GF-D8 (cell line): ENCODE measurements around the gene SPP1.

ENCODE experiments used
- DNase-seq: peaks from one replicate; lab custom pipeline; 2025; lab: John Stamatoyannopoulos, UW

The SPP1 gene

GRCh38 chr4:87956501-87956900 lies 19.0 kb upstream of the SPP1 start:
- DNase-seq: no peak

DNA sequence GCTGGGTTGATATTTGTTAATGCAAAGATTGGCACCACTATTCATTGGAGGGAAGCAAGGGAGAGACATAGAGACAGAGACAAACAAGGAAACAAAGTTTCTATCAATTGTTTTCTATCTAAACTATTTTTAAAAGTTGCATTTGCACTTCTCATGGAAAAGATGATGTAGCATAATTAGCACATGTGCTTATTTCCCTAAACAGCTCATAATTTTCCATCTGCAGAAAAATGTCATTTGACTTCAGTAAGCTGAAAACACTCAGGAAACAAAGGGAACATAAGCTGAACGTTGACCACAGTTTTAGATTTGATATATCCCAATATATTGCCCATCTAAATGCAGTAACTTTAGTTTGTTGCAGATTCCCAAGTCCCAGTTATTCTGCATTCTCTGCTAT lies 18.5 kb upstream of the SPP1 start:
- DNase-seq: no peak

DNA sequence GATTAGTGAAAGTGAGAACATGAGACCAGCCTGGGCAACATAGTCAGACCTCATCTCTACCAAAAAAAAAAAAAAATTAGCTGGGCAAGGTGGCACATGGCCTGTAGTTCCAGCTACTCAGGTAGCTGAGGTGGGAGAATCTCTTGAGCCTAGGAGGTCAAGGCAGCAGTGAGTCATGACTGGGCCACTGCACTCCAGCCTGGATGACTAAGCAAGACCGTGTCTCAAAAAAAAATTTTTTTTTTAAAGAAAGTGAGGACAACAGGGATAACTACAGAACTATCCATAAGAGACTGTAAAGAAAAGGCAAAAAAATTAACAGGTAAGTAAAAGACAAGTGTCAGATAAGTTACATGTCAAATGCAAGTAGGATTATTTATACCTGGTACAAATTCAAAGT lies 13.5 kb upstream of the SPP1 start:
- no peak for DNase-seq

- DNase-seq: no peak
These were observed 12.9 kb upstream of the SPP1 start for GRCh38 chr4:87962398-87963146.

DNA sequence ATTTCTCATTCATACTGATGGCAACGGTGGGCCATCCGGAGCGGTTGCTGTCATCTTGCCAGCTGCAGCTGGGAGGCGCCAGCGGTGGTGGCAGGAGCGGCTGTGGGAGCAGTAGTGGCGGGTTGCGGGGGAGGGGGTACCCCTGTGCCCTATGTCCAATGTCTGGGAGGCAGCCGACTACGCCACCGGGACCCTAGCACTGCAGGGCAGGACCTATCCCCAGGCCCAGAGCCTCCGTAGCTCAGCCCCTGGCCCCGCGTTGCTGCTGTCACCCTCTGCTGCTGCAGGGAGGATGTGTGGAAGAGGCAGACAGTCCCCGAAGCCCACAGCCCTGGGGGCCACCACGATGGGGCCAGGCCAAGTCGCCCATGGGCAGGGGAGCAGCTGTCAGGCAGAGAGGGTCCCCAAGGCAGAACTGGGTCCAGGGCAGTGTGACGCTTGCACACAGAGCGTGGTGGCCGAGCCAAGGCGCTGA lies 10.0 kb upstream of the SPP1 start:
- no peak for DNase-seq

DNA sequence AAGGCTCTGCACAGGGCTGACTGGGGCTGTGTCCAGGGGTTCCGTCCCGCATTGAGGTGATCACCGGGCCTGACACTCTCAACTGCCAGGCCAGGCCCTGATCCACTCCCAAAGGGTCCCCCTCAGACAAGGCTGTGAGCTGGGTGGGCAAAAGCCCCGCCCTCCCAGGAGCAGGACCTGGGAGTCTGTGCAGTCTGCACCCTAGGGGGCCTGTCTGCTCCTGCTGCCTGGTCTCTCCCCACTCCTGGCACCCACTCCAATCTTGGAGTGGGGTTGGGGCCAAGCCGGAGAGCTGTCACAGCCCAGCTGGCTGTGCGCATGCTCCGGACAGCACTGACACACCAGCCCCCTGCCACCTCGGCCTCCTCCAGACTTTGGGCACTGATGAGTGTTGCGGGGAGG lies 9.4 kb upstream of the SPP1 start:
- DNase-seq: no peak

DNA sequence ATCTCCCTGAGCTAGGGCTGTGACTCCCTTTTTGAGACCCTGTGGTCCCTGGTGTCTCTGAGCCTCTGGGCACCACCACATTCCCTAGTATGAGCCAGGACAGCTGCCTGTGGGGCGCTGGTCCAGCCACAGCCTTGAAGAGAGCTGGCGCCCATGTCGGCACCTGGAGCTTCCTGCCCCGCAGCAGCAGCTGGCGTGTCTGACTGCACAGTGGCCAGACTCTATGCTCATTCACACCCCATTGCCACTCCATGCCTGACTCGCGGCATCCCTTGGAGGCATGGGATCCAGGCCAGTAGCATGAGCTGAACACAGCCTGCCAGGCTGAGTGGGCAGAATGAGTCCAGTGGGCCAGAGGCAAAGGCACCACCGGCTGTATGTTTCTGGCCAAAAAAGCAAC lies 8.3 kb upstream of the SPP1 start:
- DNase-seq: no peak

GRCh38 chr4:87970121-87970520 lies 5.4 kb upstream of the SPP1 start:
- no peak for DNase-seq

- DNase-seq: no peak
These were observed 3.6 kb upstream of the SPP1 start for GRCh38 chr4:87971866-87972265.

DNA sequence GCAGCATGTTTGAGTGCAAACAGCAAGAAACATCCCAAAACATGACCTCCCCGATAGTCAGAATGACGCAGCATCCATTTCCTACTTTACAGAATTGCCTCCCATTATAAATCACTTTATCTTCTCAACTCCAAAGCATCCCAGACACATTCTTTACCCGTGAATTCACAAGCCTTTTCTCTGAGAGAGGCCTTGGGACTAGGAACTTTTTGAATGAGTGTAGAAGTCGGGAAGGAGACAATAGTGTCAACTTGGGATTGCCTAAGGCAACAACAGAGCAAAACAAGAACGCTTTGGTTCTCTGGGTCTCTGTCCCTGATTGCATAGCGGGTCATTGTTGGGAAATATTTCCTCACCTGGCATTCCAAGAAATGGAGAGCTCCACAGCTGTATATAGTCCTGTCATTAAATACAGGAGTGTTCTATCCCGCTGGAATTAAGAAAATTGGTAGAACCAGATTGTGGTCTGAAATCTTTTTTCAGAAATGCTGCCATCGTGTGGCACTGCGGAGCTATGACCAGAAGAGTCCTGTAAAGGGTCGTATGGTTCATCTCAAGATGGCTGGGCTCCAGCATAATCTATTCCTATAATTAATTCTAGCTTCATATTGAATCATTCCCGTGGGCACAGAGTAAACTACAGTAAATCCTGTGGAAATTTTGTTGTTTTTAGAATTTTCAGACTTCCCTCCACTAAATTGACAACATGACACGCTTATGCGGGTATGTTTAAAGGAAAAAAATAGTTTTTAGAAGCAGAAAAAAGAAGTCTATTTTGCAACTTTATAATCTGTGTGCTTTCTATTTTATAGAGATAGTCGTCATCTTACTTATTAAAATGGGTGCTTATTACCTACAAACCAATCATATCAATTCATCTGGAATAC lies 2.0 kb upstream of the SPP1 start:
- peak; percentile 1 for DNase-seq

- DNase-seq: no peak
These were observed 555 bp upstream of the SPP1 start for GRCh38 chr4:87974856-87975462.

- DNase-seq: no peak
These were observed 2.2 kb downstream of the SPP1 start for GRCh38 chr4:87977521-87978278.

- no peak for DNase-seq
These were observed 3.2 kb downstream of the SPP1 start for GRCh38 chr4:87978681-87979080.

GRCh38 chr4:87979810-87980209 lies 4.3 kb downstream of the SPP1 start:
- DNase-seq: no peak

GRCh38 chr4:87981486-87981885 lies 6.0 kb downstream of the SPP1 start:
- no peak for DNase-seq

DNA sequence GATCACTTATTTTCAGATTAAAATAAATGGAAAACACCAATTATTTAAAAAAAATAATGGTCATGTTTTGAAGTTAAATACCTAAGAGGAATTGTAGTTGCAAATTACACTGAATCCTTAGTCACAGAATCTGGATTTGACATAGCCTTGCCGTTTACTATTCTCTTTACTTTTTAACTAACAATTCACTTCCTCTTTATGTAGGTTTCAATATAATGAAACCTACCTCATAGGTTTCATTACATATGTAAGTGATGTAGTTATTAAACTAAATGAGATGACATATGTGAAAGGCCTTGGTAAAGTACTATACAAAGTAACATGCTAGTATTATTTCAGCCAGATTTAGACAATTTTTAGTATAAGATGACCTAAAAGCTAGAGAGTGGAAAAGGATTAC lies 6.5 kb downstream of the SPP1 start:
- no peak for DNase-seq

DNA sequence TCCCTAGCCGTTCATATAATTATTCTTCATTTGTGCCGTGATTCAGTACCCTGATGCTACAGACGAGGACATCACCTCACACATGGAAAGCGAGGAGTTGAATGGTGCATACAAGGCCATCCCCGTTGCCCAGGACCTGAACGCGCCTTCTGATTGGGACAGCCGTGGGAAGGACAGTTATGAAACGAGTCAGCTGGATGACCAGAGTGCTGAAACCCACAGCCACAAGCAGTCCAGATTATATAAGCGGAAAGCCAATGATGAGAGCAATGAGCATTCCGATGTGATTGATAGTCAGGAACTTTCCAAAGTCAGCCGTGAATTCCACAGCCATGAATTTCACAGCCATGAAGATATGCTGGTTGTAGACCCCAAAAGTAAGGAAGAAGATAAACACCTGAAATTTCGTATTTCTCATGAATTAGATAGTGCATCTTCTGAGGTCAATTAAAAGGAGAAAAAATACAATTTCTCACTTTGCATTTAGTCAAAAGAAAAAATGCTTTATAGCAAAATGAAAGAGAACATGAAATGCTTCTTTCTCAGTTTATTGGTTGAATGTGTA lies 7.0 kb downstream of the SPP1 start:
- DNase-seq: no peak

- no peak for DNase-seq
These were observed 8.5 kb downstream of the SPP1 start for GRCh38 chr4:87983996-87984395.

GRCh38 chr4:87985097-87985886 lies 9.8 kb downstream of the SPP1 start:
- DNase-seq: peak; percentile 17

DNA sequence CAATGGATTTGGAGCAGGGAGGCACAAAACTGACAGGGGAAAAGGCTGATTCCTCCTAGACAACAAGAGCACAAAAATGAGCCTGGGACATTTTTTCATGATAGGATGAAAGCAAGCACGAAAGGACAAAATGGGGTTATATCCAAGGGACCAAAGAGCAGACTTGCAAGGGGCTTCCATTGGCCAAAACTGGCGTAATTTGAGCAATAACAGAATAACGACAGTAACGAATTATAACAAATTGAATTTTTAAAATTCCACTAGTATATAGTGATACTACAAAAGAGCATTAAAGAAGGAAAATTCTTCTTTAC lies 10.3 kb downstream of the SPP1 start:
- DNase-seq: no peak

GRCh38 chr4:87986508-87986907 lies 11.0 kb downstream of the SPP1 start:
- DNase-seq: no peak
